RWPE2 (cell line): ENCODE data around the gene KCNT2.

Experiments used
- ATAC-seq: fragments of 200-7000 bp; cut with Tn5 transposase; 3 replicates; pipeline ENCODE4 v1.9.1; 2021; ENCODE audit warnings: low read depth
- DNase-seq: peaks from one replicate; pipeline ENCODE4 v3.0.0-alpha.2; 2020; ENCODE audit warnings: low spot score
- H3K27ac ChIP-seq: fragments of 450-650 bp; 2 replicates; pipeline ENCODE4 v1.5.1; 2017; ENCODE audit warnings: mild to moderate bottlenecking; ENCODE audit not compliant: poor library complexity, severe bottlenecking
- H3K27me3 ChIP-seq: fragments of 250-450 bp; sonication (Bioruptor Pico); 2 replicates; pipeline ENCODE4 v1.5.1; 2021; ENCODE audit warnings: mild to moderate bottlenecking, moderate library complexity; ENCODE audit not compliant: insufficient read depth, poor library complexity, severe bottlenecking
- H3K36me3 ChIP-seq: fragments of 250-450 bp; sonication (Bioruptor Pico); 2 replicates; pipeline ENCODE4 v1.5.1; 2020; ENCODE audit warnings: low read depth, mild to moderate bottlenecking, moderate library complexity
- H3K4me1 ChIP-seq: fragments of 250-450 bp; sonication (Bioruptor Pico); 2 replicates; pipeline ENCODE4 v1.5.1; 2021; ENCODE audit warnings: mild to moderate bottlenecking, moderate library complexity; ENCODE audit not compliant: insufficient read depth, poor library complexity, severe bottlenecking
- H3K4me3 ChIP-seq: fragments of 250-450 bp; sonication (Bioruptor Pico); 2 replicates; pipeline ENCODE4 v1.5.1; 2021; ENCODE audit warnings: mild to moderate bottlenecking, moderate library complexity; ENCODE audit not compliant: severe bottlenecking
- H3K9me3 ChIP-seq: fragments of 250-450 bp; sonication (Bioruptor Pico); 2 replicates; pipeline ENCODE4 v1.5.1; 2021; ENCODE audit warnings: mild to moderate bottlenecking, moderate library complexity; ENCODE audit not compliant: severe bottlenecking
- CTCF ChIP-seq: fragments of 450-650 bp; IDR thresholded peaks from one replicate; pipeline ENCODE4 v1.5.1; 2017; ENCODE audit warnings: mild to moderate bottlenecking, moderate library complexity; ENCODE audit not compliant: poor library complexity, severe bottlenecking

KCNT2 gene

GRCh38 chr1:196193896-196194559, 414.2 kb downstream of the KCNT2 start:
- Histone ChIP-seq H3K4me1 (no peaks in the 10 kb centered on the region), H3K9me3 (no peaks in the 10 kb centered on the region), H3K27me3 (no peaks in the 10 kb centered on the region), H3K27ac (no peak overlapping the region), H3K4me3 (no peak overlapping the region), H3K36me3 (no peaks in the 10 kb centered on the region)
- no peak for DNase-seq
- no peak for TF ChIP-seq CTCF
- ATAC-seq: no peak

- ATAC-seq: no peak
- Histone ChIP-seq H3K4me1 (peaks cover 8% of the 10 kb centered on the region), H3K9me3 (peaks cover 3% of the 10 kb centered on the region), H3K36me3 (no peaks in the 10 kb centered on the region), H3K27me3 (no peaks in the 10 kb centered on the region), H3K27ac (no peak overlapping the region), H3K4me3 (no peak overlapping the region)
- no peak for DNase-seq
- TF ChIP-seq CTCF: no peak
These were observed 424.3 kb downstream of the KCNT2 start for GRCh38 chr1:196183941-196184340.

GRCh38 chr1:196181594-196181878, 426.7 kb downstream of the KCNT2 start:
- H3K36me3 ChIP-seq: no peaks in the 10 kb centered on the region
- ATAC-seq (peak; percentile 30), DNase-seq (no peak)
- H3K4me1 ChIP-seq: peaks cover 8% of the 10 kb centered on the region
- no peaks in the 10 kb centered on the region for H3K27me3 ChIP-seq
- peak overlapping the region; percentile 68 for H3K27ac ChIP-seq
- H3K9me3 ChIP-seq: peaks cover 3% of the 10 kb centered on the region
- TF ChIP-seq CTCF: no peak
- no peak overlapping the region for H3K4me3 ChIP-seq

- Histone ChIP-seq H3K27ac (peak overlapping the region; percentile 68), H3K4me3 (no peak overlapping the region), H3K27me3 (no peaks in the 10 kb centered on the region), H3K9me3 (peaks cover 3% of the 10 kb centered on the region), H3K36me3 (no peaks in the 10 kb centered on the region), H3K4me1 (peaks cover 8% of the 10 kb centered on the region)
- DNase-seq (no peak), ATAC-seq (peak; percentile 98)
- TF ChIP-seq CTCF: no peak
These were observed 427.2 kb downstream of the KCNT2 start for GRCh38 chr1:196180847-196181593.

GRCh38 chr1:196178083-196178635, 430.1 kb downstream of the KCNT2 start:
- H3K36me3 ChIP-seq: no peaks in the 10 kb centered on the region
- peaks cover 8% of the 10 kb centered on the region for H3K4me1 ChIP-seq
- no peaks in the 10 kb centered on the region for H3K27me3 ChIP-seq
- no peaks in the 10 kb centered on the region for H3K9me3 ChIP-seq
- DNase-seq: no peak
- H3K4me3 ChIP-seq: no peak overlapping the region
- no peak for ATAC-seq
- no peak for TF ChIP-seq CTCF
- no peak overlapping the region for H3K27ac ChIP-seq
